RWPE2 (cell line): ENCODE data around the gene DLAT.

Experiments used
- ATAC-seq: fragments of 200-7000 bp; cut with Tn5 transposase; 3 replicates; pipeline ENCODE4 v1.9.1; 2021; ENCODE audit warnings: low read depth
- DNase-seq: peaks from one replicate; pipeline ENCODE4 v3.0.0-alpha.2; 2020; ENCODE audit warnings: low spot score
- H3K27ac ChIP-seq: fragments of 450-650 bp; 2 replicates; pipeline ENCODE4 v1.5.1; 2017; ENCODE audit warnings: mild to moderate bottlenecking; ENCODE audit not compliant: poor library complexity, severe bottlenecking
- H3K27me3 ChIP-seq: fragments of 250-450 bp; sonication (Bioruptor Pico); 2 replicates; pipeline ENCODE4 v1.5.1; 2021; ENCODE audit warnings: mild to moderate bottlenecking, moderate library complexity; ENCODE audit not compliant: insufficient read depth, poor library complexity, severe bottlenecking
- H3K36me3 ChIP-seq: fragments of 250-450 bp; sonication (Bioruptor Pico); 2 replicates; pipeline ENCODE4 v1.5.1; 2020; ENCODE audit warnings: low read depth, mild to moderate bottlenecking, moderate library complexity
- H3K4me1 ChIP-seq: fragments of 250-450 bp; sonication (Bioruptor Pico); 2 replicates; pipeline ENCODE4 v1.5.1; 2021; ENCODE audit warnings: mild to moderate bottlenecking, moderate library complexity; ENCODE audit not compliant: insufficient read depth, poor library complexity, severe bottlenecking
- H3K4me3 ChIP-seq: fragments of 250-450 bp; sonication (Bioruptor Pico); 2 replicates; pipeline ENCODE4 v1.5.1; 2021; ENCODE audit warnings: mild to moderate bottlenecking, moderate library complexity; ENCODE audit not compliant: severe bottlenecking
- H3K9me3 ChIP-seq: fragments of 250-450 bp; sonication (Bioruptor Pico); 2 replicates; pipeline ENCODE4 v1.5.1; 2021; ENCODE audit warnings: mild to moderate bottlenecking, moderate library complexity; ENCODE audit not compliant: severe bottlenecking
- CTCF ChIP-seq: fragments of 450-650 bp; IDR thresholded peaks from one replicate; pipeline ENCODE4 v1.5.1; 2017; ENCODE audit warnings: mild to moderate bottlenecking, moderate library complexity; ENCODE audit not compliant: poor library complexity, severe bottlenecking

Gene DLAT

DNA sequence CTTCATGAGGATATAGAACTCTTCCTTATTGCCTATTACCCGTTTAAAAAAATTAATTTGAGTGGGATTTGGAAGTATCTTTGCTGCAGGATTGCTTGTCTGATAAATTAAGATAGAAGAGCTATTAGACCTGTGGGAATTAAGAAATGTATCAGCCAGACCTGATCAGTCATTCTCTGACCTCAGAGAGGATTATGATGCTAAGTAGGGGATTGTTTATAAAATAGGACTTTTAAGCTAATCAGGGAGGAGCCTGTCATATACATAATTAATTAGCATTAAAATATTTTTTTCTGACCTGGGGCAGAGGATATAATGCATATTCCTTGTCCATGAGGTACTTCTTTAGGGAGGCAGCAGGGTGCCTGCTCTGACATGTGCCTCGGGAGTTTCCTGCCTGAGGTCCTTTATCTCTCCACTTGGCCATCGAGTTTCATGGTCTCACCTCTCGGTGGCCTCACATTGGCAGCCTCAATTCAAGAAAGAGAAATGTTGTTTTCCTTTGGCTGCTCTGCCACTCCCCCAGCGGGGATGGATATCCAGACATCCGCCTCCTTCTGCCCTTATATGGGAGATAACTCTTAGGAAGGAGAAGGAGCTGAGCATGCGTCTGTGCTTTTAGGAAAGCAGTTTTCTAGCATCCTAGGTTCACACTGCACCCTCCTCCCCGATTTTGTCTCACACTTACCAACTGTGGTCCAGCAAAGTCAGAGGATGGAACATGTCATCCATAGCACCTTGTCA lies 47.0 kb upstream of the DLAT start:
- ATAC-seq (peak; percentile 60), DNase-seq (no peak)
- no peak for TF ChIP-seq CTCF
- H3K9me3 ChIP-seq = no peaks in the 10 kb centered on the region
- no peaks in the 10 kb centered on the region for H3K27me3 ChIP-seq
- H3K4me1 ChIP-seq = peaks cover 10% of the 10 kb centered on the region
- peak overlapping the region; percentile 47 for H3K4me3 ChIP-seq
- H3K36me3 ChIP-seq = peaks cover 8% of the 10 kb centered on the region; the same call in 1 of the 2 replicates
- H3K27ac ChIP-seq = peak overlapping the region; percentile 45

GRCh38 chr11:111980062-111980461 lies 45.1 kb upstream of the DLAT start:
- TF ChIP-seq CTCF = no peak
- DNase-seq (no peak), ATAC-seq (no peak)
- Histone ChIP-seq H3K4me1 (peaks cover 10% of the 10 kb centered on the region), H3K9me3 (no peaks in the 10 kb centered on the region), H3K4me3 (no peak overlapping the region), H3K36me3 (peaks cover 11% of the 10 kb centered on the region; the same call in 1 of the 2 replicates), H3K27ac (no peak overlapping the region), H3K27me3 (no peaks in the 10 kb centered on the region)

- H3K27me3 ChIP-seq = no peaks in the 10 kb centered on the region
- H3K27ac ChIP-seq = no peak overlapping the region
- no peaks in the 10 kb centered on the region for H3K9me3 ChIP-seq
- no peak for TF ChIP-seq CTCF
- H3K36me3 ChIP-seq = peaks cover 14% of the 10 kb centered on the region; the same call in 1 of the 2 replicates
- H3K4me3 ChIP-seq = no peak overlapping the region
- peaks cover 10% of the 10 kb centered on the region for H3K4me1 ChIP-seq
- DNase-seq (no peak), ATAC-seq (no peak)
These were observed 43.9 kb upstream of the DLAT start for GRCh38 chr11:111981270-111981669.

GRCh38 chr11:111982019-111982464 lies 43.2 kb upstream of the DLAT start:
- Histone ChIP-seq H3K9me3 (no peaks in the 10 kb centered on the region), H3K36me3 (peaks cover 14% of the 10 kb centered on the region; the same call in 1 of the 2 replicates), H3K4me3 (no peak overlapping the region), H3K27me3 (no peaks in the 10 kb centered on the region), H3K4me1 (peaks cover 10% of the 10 kb centered on the region), H3K27ac (no peak overlapping the region)
- TF ChIP-seq CTCF = peak; percentile 87
- DNase-seq (no peak), ATAC-seq (peak; percentile 69)
